ENCODE measurements around the gene MC1R.
A peak's percentile ranks its signal among the peaks of the same experiment; 100 is the strongest.

The MC1R gene

GRCh38 chr16:89899879-89900481 lies 18.7 kb upstream of the MC1R start:
- Mint-ChIP-seq H3K4me3 (no peak overlapping the region), H3K27ac (peak overlapping the region; percentile 19), H3K4me1 (no peaks in the 10 kb centered on the region), H3K9me3 (no peaks in the 10 kb centered on the region), H3K27me3 (ENCODE audit: low read depth, poor library complexity) (no peaks in the 10 kb centered on the region), H3K36me3 (ENCODE audit: low read depth) (peaks cover 47% of the 10 kb centered on the region)
- TF ChIP-seq CTCF (IDR thresholded peaks at IDR 0.05): no peak
- DNase-seq: no peak

DNA sequence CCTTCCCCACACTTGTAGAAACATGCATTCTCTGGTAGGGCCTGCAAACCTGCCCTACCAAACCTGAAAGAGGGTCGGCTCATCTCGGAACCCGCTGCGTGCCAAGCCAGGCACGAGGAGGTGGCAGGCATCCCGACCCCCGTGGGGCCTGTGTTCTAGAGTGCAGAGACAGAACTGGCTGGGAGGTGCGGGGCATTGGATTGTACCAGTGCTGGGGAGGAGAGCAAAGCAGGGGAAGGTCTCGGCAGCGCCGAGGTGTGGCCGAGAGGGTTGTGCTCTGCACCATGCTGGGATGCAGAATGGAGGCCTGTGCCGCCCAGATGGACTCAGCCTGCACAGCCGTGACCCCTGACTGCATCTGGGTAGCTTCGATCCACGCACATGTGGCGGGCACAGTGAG lies 17.8 kb upstream of the MC1R start:
- no peak overlapping the region for H3K4me3 Mint-ChIP-seq
- H3K9me3 Mint-ChIP-seq: no peaks in the 10 kb centered on the region
- H3K27me3 Mint-ChIP-seq (ENCODE audit: low read depth, poor library complexity): no peaks in the 10 kb centered on the region
- H3K36me3 Mint-ChIP-seq (ENCODE audit: low read depth): peaks cover 49% of the 10 kb centered on the region
- no peak for TF ChIP-seq CTCF (IDR thresholded peaks at IDR 0.05)
- no peak for DNase-seq
- no peak overlapping the region for H3K27ac Mint-ChIP-seq
- H3K4me1 Mint-ChIP-seq: peaks cover 6% of the 10 kb centered on the region

DNA sequence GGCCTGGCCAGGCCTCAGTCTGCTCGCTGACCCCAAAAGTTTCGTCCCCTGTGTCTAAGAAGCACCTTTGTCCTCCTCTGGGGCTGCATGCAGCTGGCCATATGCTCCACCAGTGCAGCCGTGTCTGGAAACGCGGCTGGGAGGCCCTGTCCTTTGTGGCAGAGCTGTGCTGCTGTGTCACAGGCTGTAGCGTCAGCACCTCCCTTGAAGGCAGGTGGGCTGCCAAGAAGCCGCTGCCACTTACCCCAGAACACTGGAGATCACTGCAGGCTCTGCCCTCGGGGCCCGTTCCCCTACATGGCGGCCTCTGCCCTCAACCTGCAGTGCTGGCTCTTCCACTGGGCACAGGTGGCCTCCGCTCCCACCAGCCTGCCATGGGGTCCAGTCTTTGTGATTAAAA lies 15.7 kb upstream of the MC1R start:
- Mint-ChIP-seq H3K4me1 (peaks cover 7% of the 10 kb centered on the region), H3K36me3 (ENCODE audit: low read depth) (peaks cover 50% of the 10 kb centered on the region), H3K4me3 (no peak overlapping the region), H3K27ac (no peak overlapping the region), H3K9me3 (peaks cover 10% of the 10 kb centered on the region), H3K27me3 (ENCODE audit: low read depth, poor library complexity) (no peaks in the 10 kb centered on the region)
- TF ChIP-seq CTCF (IDR thresholded peaks at IDR 0.05): no peak
- DNase-seq: no peak

DNA sequence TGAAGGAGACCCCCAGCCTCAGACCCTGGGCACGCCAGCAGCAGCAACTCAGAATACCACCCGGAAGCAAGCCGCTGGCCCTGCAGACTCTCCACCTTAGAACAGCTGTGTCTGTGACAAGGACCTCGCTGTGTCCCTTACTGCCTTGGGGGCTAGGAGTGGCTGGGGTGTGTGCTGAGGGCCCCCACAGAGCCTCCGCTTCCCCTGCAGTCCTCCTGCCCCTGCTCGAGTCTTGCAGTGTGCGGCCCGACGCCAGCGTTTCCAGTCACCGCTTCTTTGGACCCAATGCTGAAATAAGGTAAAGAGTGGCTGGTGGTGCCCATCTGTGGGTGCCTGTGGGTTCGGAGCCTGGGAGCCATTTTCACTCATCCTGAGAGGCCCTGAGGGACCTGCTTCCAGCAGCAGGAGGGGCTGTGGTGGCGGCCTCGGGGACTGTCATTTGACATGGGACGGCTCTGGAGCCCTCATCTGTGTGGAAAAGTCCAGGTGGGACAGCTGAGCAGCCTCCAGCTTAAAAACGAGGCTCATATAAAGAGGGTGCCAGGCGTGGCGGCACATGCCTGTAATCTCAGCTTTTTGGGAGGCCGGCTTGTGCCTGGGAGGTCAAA lies 14.7 kb upstream of the MC1R start:
- DNase-seq: no peak
- H3K9me3 Mint-ChIP-seq: peaks cover 10% of the 10 kb centered on the region
- TF ChIP-seq CTCF (IDR thresholded peaks at IDR 0.05): no peak
- peaks cover 7% of the 10 kb centered on the region for H3K4me1 Mint-ChIP-seq
- H3K4me3 Mint-ChIP-seq: no peak overlapping the region
- H3K36me3 Mint-ChIP-seq (ENCODE audit: low read depth): peaks cover 46% of the 10 kb centered on the region
- no peaks in the 10 kb centered on the region for H3K27me3 Mint-ChIP-seq (ENCODE audit: low read depth, poor library complexity)
- H3K27ac Mint-ChIP-seq: peak overlapping the region; percentile 68

- Mint-ChIP-seq H3K4me1 (peaks cover 7% of the 10 kb centered on the region), H3K27me3 (ENCODE audit: low read depth, poor library complexity) (no peaks in the 10 kb centered on the region), H3K36me3 (ENCODE audit: low read depth) (peaks cover 44% of the 10 kb centered on the region), H3K9me3 (peaks cover 10% of the 10 kb centered on the region), H3K4me3 (no peak overlapping the region), H3K27ac (peak overlapping the region; percentile 72)
- no peak for TF ChIP-seq CTCF (IDR thresholded peaks at IDR 0.05)
- DNase-seq: no peak
Measured at GRCh38 chr16:89904606-89905510, 13.8 kb upstream of the MC1R start.

Measured in nephron progenitor cell (in vitro differentiated cells).